ENCODE measurements around the gene CPAMD8. TPM values are rescaled to one million over a fixed set of nuclear protein-coding genes. Genes with fewer than 3 reads are reported as not detected.

CPAMD8 gene
- total RNA-seq, 6 experiments from 2014 or later, result 0.90 to 1.8 (median 1.2) TPM

GRCh38 chr19:16957151-16957701, 69.4 kb downstream of the CPAMD8 start:
- no peaks in the 10 kb centered on the region for H3K36me3 ChIP-seq
- no peak for DNase-seq
- no peaks in the 10 kb centered on the region for H3K9me3 ChIP-seq
- 39% methylated on average over 9 of the region's 9 CpGs for WGBS (ENCODE audit: insufficient coverage, low coverage, low lambda C conversion rate, missing lambda C conversion rate)
- TF ChIP-seq, protein P1, sequence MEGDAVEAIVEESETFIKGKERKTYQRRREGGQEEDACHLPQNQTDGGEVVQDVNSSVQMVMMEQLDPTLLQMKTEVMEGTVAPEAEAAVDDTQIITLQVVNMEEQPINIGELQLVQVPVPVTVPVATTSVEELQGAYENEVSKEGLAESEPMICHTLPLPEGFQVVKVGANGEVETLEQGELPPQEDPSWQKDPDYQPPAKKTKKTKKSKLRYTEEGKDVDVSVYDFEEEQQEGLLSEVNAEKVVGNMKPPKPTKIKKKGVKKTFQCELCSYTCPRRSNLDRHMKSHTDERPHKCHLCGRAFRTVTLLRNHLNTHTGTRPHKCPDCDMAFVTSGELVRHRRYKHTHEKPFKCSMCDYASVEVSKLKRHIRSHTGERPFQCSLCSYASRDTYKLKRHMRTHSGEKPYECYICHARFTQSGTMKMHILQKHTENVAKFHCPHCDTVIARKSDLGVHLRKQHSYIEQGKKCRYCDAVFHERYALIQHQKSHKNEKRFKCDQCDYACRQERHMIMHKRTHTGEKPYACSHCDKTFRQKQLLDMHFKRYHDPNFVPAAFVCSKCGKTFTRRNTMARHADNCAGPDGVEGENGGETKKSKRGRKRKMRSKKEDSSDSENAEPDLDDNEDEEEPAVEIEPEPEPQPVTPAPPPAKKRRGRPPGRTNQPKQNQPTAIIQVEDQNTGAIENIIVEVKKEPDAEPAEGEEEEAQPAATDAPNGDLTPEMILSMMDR (IDR thresholded peaks at IDR 0.05), result no peak
- no peak for TF ChIP-seq POLR2A (IDR thresholded peaks at IDR 0.05)
- H3K27ac ChIP-seq, result no peak overlapping the region
- H3K27me3 ChIP-seq, result no peaks in the 10 kb centered on the region
- no peaks in the 10 kb centered on the region for H3K4me1 ChIP-seq
- ATAC-seq, result no peak
- H3K4me3 ChIP-seq, result no peak overlapping the region
- intact Hi-C loops (cut with DNase I), result no loop called here

GRCh38 chr19:16955161-16955560, 71.4 kb downstream of the CPAMD8 start:
- ATAC-seq, result no peak

DNA sequence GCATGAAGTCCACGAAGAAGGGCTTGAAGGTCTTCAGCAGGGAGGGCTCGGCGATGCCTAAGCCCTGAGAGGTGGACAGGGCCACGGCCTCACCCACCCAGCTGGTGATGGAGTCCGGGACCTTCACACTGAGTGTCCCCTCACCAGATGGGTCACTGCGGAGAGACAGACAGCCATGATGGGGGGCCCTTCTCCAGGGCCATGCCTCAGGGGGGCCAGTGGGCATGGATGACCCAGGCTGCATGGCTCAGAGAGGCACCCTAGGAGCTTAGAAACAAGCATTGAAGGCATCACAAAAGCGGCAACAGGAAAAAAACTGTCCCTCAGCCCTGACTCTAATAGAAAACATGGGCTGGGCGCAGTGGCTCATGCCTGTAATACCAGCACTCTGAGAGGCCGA, 74.6 kb downstream of the CPAMD8 start:
- TF ChIP-seq POLR2A (IDR thresholded peaks at IDR 0.05), result no peak
- TF ChIP-seq, protein P1 (IDR thresholded peaks at IDR 0.05), result no peak
- 67% methylated on average over 5 of the region's 9 CpGs for WGBS (ENCODE audit: insufficient coverage, low coverage, low lambda C conversion rate, missing lambda C conversion rate)
- no peaks in the 10 kb centered on the region for H3K36me3 ChIP-seq
- ATAC-seq (peak in 1 of 4 donors; percentile 12), DNase-seq (no peak)
- H3K27ac ChIP-seq, result no peak overlapping the region
- H3K9me3 ChIP-seq, result no peaks in the 10 kb centered on the region
- intact Hi-C loops (cut with DNase I), result no loop called here
- H3K27me3 ChIP-seq, result no peaks in the 10 kb centered on the region
- no peaks in the 10 kb centered on the region for H3K4me1 ChIP-seq
- no peak overlapping the region for H3K4me3 ChIP-seq

More at GRCh38 chr19:16955161-16955560, 71.4 kb downstream of the CPAMD8 start:
- no peak overlapping the region for H3K4me3 ChIP-seq
- no peak for TF ChIP-seq POLR2A (IDR thresholded peaks at IDR 0.05)
- TF ChIP-seq, protein P1 (IDR thresholded peaks at IDR 0.05), result no peak
- no peaks in the 10 kb centered on the region for H3K36me3 ChIP-seq
- WGBS (ENCODE audit: insufficient coverage, low coverage, low lambda C conversion rate, missing lambda C conversion rate), result 59% methylated on average over 4 of the region's 4 CpGs
- H3K9me3 ChIP-seq, result no peaks in the 10 kb centered on the region
- H3K27me3 ChIP-seq, result no peaks in the 10 kb centered on the region
- no peak overlapping the region for H3K27ac ChIP-seq
- intact Hi-C loops (cut with DNase I), result no loop called here
- DNase-seq, result no peak
- H3K4me1 ChIP-seq, result no peaks in the 10 kb centered on the region

- intact Hi-C loops (cut with DNase I), result no loop called here
- no peaks in the 10 kb centered on the region for H3K27me3 ChIP-seq
- H3K36me3 ChIP-seq, result no peaks in the 10 kb centered on the region
- H3K27ac ChIP-seq, result no peak overlapping the region
- no peak for ATAC-seq
- no peak for DNase-seq
- no peaks in the 10 kb centered on the region for H3K4me1 ChIP-seq
- 77% methylated on average over 5 of the region's 6 CpGs for WGBS (ENCODE audit: insufficient coverage, low coverage, low lambda C conversion rate, missing lambda C conversion rate)
- H3K9me3 ChIP-seq, result no peaks in the 10 kb centered on the region
- no peak overlapping the region for H3K4me3 ChIP-seq
- no peak for TF ChIP-seq POLR2A (IDR thresholded peaks at IDR 0.05)
- TF ChIP-seq, protein P1 (IDR thresholded peaks at IDR 0.05), result no peak
These were observed 75.1 kb downstream of the CPAMD8 start for GRCh38 chr19:16951529-16951928.

All from right lobe of liver (tissue), 6 donors.